Forelimb muscle (tissue), 1 donor: Measurements from ENCODE around the gene IL27RA. TPM values are rescaled to one million over a fixed set of nuclear protein-coding genes. Genes with fewer than 3 reads are reported as not detected.
"Not testable (repeated sequence)": the region's sequence is repeated elsewhere in the genome, so short reads cannot be mapped to it uniquely, and the experiment has no call there.

Experiments used
- DNase-seq: peaks from one replicate; pipeline ENCODE4 v3.0.0-alpha.2; 2013; ENCODE audit warnings: low read depth
- polyA plus RNA-seq: library from polyadenylated mRNA; unstranded; fragments of 120-200 nt; gene quantifications from one replicate; pipeline ENCODE4 v1.2.1, GENCODE V29; 2013; ENCODE audit not compliant: insufficient read length

Gene IL27RA
- polyA plus RNA-seq, 1 donor, result 3.0 TPM

- no peak for DNase-seq
These were observed 404 bp upstream of the IL27RA start for GRCh38 chr19:14030997-14031718.

GRCh38 chr19:14033946-14034345, 2.4 kb downstream of the IL27RA start:
- no peak for DNase-seq

DNA sequence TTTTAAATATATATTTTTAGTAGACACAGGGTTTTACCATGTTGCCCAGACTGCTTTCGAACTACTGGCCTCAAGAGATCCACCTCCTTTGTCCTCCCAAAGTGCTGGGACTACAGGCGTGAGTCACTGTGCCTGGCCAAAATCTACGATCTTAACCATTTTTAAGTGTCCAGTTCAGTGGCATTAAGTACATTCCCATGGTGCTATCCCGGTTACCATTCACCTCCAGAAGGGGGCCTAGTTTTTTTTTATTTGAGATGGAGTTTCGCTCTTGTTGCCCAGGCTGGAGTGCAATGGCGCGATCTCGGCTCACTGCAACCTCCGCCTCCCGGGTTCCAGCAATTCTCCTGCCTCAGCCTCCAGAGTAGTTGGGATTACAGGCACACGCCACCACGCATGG, 3.6 kb downstream of the IL27RA start:
- DNase-seq, result not testable (repeated sequence)

- no peak for DNase-seq
These were observed 4.1 kb downstream of the IL27RA start for GRCh38 chr19:14035706-14036105.

- no peak for DNase-seq
These were observed 7.6 kb downstream of the IL27RA start for GRCh38 chr19:14039181-14039580.

GRCh38 chr19:14042659-14043608, 11.4 kb downstream of the IL27RA start:
- DNase-seq, result peak; percentile 62

GRCh38 chr19:14047866-14048265, 16.3 kb downstream of the IL27RA start:
- not testable (repeated sequence) for DNase-seq

DNA sequence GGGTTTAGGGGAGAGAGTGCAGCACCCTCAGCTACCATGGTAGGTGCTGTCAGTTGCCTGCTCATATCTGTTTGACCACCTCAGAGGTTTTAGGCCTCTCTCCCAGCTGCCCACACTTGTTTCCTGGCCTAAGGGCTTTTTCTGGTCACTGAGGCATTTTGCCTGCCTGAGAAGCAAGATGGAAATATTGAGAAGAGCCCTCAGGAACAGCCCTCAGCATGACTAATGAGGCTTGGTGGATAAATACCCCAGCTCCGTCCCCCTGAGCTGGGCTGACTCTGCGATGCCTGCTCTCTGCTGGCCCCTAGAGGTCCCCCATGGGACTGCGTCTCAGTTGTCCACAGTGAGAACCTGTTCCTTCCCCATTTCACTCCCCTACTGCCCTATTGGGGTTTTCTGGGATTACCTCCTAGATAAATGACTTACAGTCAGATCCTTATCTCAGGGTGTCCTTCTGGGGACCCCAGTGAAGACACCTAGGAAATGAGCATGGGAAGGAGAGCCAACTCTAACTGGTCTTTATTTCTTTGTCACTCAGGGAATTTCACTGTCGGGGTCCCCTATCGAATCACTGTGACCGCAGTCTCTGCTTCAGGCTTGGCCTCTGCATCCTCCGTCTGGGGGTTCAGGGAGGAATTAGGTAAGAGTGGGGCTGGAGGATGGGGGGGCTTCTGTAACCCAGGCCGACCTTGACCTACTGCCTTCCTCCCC, 17.0 kb downstream of the IL27RA start:
- no peak for DNase-seq

- no peak for DNase-seq
These were observed 18.9 kb downstream of the IL27RA start for GRCh38 chr19:14050512-14050911.

GRCh38 chr19:14050961-14051360, 19.4 kb downstream of the IL27RA start:
- DNase-seq, result not testable (repeated sequence)

DNA sequence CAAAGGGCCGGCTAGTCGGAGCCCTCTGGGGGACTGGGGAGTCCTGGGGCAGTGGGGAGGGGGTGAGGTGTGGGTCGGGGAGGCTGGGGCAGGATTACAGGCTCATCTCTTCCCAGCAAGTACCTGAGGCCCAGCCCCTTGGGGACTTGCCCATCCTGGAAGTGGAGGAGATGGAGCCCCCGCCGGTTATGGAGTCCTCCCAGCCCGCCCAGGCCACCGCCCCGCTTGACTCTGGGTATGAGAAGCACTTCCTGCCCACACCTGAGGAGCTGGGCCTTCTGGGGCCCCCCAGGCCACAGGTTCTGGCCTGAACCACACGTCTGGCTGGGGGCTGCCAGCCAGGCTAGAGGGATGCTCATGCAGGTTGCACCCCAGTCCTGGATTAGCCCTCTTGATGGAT, 20.4 kb downstream of the IL27RA start:
- no peak for DNase-seq

- DNase-seq, result no peak
These were observed 20.9 kb downstream of the IL27RA start for GRCh38 chr19:14052470-14052869.

DNA sequence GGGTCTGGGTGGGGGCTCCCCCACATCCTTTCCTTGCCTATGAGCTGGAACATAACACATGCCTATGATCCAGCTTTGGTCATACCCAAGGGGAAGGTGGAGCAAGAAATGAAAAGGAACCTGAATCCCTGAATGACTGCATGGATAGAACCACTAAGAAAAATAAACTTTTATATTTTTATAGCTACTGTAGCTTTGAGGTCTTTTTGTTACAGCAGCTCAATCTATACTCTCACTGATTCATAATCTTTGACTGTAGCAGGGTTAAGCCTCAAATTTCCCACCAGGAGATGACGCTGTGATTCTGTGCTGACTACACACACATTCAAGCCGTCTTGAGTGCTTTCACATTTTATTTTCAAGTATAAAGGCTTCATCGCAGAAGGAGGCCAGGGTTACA, 21.5 kb downstream of the IL27RA start:
- DNase-seq, result no peak

DNA sequence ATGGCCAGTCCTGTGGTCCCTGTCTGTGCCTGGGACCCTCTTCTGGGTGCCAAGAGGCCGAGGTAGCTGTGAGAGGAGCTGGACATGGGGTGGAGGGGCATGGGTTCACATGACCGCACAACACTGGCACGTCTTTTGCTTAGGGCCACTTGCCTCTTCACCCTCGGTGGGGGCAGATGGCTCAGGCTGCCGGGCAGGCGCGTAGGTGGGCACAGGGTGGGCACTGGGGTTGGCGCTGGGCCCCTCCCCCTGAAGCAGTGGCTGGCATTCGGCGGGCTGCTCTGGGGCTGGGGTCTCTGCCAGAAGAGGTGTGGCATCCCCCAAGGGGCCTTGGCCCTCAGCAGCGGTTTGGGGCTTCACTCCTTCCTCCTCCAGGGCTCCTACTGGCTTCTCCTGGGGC, 21.9 kb downstream of the IL27RA start:
- no peak for DNase-seq

GRCh38 chr19:14054099-14054498, 22.5 kb downstream of the IL27RA start:
- DNase-seq, result no peak

GRCh38 chr19:14054721-14055120, 23.2 kb downstream of the IL27RA start:
- DNase-seq, result no peak

DNA sequence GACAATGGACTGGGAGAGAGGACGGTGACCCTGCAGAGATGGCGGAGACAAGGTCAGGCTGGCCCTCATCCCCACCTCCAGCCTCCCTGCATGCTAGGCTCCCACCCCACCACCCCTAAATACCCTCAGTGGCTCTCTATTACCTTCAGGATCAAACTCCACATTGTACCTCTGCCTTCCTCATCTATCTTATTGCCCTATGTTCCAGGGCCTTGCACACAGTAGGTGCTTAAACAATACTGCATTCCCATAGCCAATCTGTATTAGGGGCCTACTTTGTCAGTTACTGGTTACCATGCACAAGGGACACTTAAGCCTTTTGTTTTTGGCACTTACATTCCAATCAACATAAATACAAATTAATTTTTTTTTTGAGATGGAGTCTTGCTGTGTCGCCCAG, 23.8 kb downstream of the IL27RA start:
- DNase-seq, result no peak

GRCh38 chr19:14056069-14056666, 24.6 kb downstream of the IL27RA start:
- no peak for DNase-seq

DNA sequence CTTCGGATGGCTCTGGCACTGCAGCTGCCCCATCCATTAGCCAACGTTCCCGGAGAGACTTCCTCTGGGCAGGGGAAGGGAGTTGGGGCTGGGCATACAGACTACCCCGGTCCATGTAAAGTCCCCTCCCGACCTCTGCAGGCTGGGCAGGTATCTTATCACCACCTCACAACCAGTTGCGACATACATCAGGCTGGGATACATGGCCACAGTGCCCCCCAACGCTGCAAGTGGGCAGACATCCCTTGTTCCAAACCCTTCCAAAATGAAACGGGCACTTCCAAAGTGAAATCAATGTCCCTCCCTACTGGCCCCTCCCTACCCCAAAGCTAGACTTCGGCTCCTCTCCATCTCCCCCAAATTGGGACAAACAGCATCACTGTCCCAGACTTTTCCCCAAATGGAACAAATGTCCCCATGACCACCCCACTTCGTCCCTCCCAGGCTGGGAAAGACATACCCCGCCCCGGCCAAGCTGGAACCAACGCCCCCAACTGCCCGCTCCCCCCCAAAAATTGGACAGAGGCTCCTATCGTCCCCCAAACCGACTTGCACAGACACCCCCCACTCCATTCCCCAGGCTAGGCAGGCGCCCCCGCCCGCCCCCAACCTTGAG, 25.3 kb downstream of the IL27RA start:
- no peak for DNase-seq

- no peak for DNase-seq
These were observed 26.9 kb downstream of the IL27RA start for GRCh38 chr19:14058182-14059092.
